HepG2 (cell line): ENCODE measurements around the gene NEU4. TPM values are rescaled to one million over a fixed set of nuclear protein-coding genes. Genes with fewer than 3 reads are reported as not detected.

Source experiments
- ATF4 ChIP-seq, 2 experiments: fragments of 450-650 bp in 1 of 2; sonication (generic) in 1 of 2; formaldehyde crosslinking; IDR thresholded peaks; 2 replicates each; pipeline versions ENCODE4 v1.5.0 to v1.8.0; 2020 to 2022; ENCODE audit warnings: mild to moderate bottlenecking in 1 of 2, missing genetic modification reagents in 1 of 2
- ATM ChIP-seq: fragments of 450-650 bp; IDR thresholded peaks from 2 replicates; pipeline ENCODE4 v1.7.1; 2017; ENCODE audit warnings: mild to moderate bottlenecking, borderline replicate concordance
- CBFB ChIP-seq: sonication (generic); formaldehyde crosslinking; IDR thresholded peaks from 2 replicates; pipeline ENCODE4 v1.4.0; 2020; ENCODE audit warnings: missing genetic modification reagents
- FOXP1 ChIP-seq, 2 experiments: fragments of 450-650 bp in 1 of 2; IDR thresholded peaks; 2 replicates each; pipeline ENCODE4 v1.6.1; 2017 to 2018; ENCODE audit warnings: antibody characterized with exemption in 1 of 2
- HNRNPLL ChIP-seq: fragments of 200-400 bp; formaldehyde crosslinking; IDR thresholded peaks from 2 replicates; pipeline ENCODE4 v1.6.1; 2017; ENCODE audit warnings: mild to moderate bottlenecking, low read depth, low read length; ENCODE audit not compliant: poor library complexity, severe bottlenecking
- HOXA9 ChIP-seq: sonication (generic); formaldehyde crosslinking; IDR thresholded peaks from 2 replicates; pipeline ENCODE4 v1.8.1; 2022; ENCODE audit warnings: missing genetic modification reagents, mild to moderate bottlenecking, moderate library complexity, borderline replicate concordance
- PITX1 ChIP-seq: sonication (generic); formaldehyde crosslinking; IDR thresholded peaks from 2 replicates; pipeline ENCODE4 v1.5.1; 2020; ENCODE audit warnings: mild to moderate bottlenecking, missing genetic modification reagents
- PRDM10 ChIP-seq: sonication (generic); formaldehyde crosslinking; IDR thresholded peaks from 2 replicates; pipeline ENCODE4 v1.4.0; 2020; ENCODE audit warnings: low read depth, missing genetic modification reagents
- SALL2 ChIP-seq: sonication (generic); formaldehyde crosslinking; IDR thresholded peaks from 2 replicates; pipeline ENCODE4 v1.8.1; 2023; ENCODE audit warnings: mild to moderate bottlenecking, missing genetic modification reagents, inconsistent platforms
- SAP130 ChIP-seq: IDR thresholded peaks from 2 replicates; pipeline ENCODE4 v1.6.1; 2016; ENCODE audit warnings: low read depth
- TP53 ChIP-seq: sonication (generic); formaldehyde crosslinking; conservative IDR thresholded peaks from 2 replicates; pipeline ENCODE4 v1.4.0; 2020; ENCODE audit warnings: missing genetic modification reagents
- ZBTB3 ChIP-seq: sonication (generic); formaldehyde crosslinking; IDR thresholded peaks from 2 replicates; pipeline ENCODE4 v1.4.0; 2020; ENCODE audit warnings: low read depth, mild to moderate bottlenecking, moderate library complexity, missing genetic modification reagents, borderline replicate concordance
- ZNF251 ChIP-seq: sonication (generic); formaldehyde crosslinking; IDR thresholded peaks from 2 replicates; pipeline ENCODE4 v1.9.0; 2021; ENCODE audit warnings: mild to moderate bottlenecking, missing genetic modification reagents
- ZNF281 ChIP-seq: sonication (generic); formaldehyde crosslinking; IDR thresholded peaks from 2 replicates; pipeline ENCODE4 v1.4.0; 2020; ENCODE audit warnings: missing genetic modification reagents, borderline replicate concordance
- ZNF350 ChIP-seq: sonication (generic); formaldehyde crosslinking; IDR thresholded peaks from 2 replicates; pipeline ENCODE4 v1.4.0; 2020; ENCODE audit warnings: mild to moderate bottlenecking, low read depth, missing genetic modification reagents, borderline replicate concordance
- ZNF513 ChIP-seq: sonication (generic); formaldehyde crosslinking; conservative IDR thresholded peaks from 2 replicates; pipeline ENCODE4 v1.5.0; 2020; ENCODE audit warnings: missing genetic modification reagents
- ZNF572 ChIP-seq: sonication (generic); formaldehyde crosslinking; IDR thresholded peaks from 2 replicates; pipeline ENCODE4 v1.5.1; 2020; ENCODE audit warnings: mild to moderate bottlenecking, missing genetic modification reagents
- polyA plus RNA-seq, 8 experiments: library from polyadenylated mRNA; depleted of rRNA in 3 of 8; stranded (reverse) in 7 of 8; unstranded in 1 of 8; fragments of >200 nt; fragmentation: Illumina TruSeq in 4 of 8; extraction: Trizol in 4 of 8; gene quantifications; 2 replicates each; pipeline versions ENCODE4 v1.2.1 to v1.2.3, GENCODE V29; 2011 to 2016; ENCODE audit warnings: low read depth in 4 of 8, missing spikeins in 1 of 8, mixed read lengths in 1 of 8; ENCODE audit not compliant: insufficient read depth in 1 of 8
- total RNA-seq, 5 experiments: library from RNA; depleted of rRNA; stranded (reverse); fragments of >200 nt; fragmentation: Illumina TruSeq; extraction: Trizol; gene quantifications; 2 replicates each; pipeline ENCODE4 v1.2.3, GENCODE V29; 2016; ENCODE audit warnings: low read depth in 1 of 5
- TF ChIP-seq, protein P1 (sequence below): sonication (generic); formaldehyde crosslinking; IDR thresholded peaks from 2 replicates; pipeline ENCODE4 v1.8.0; 2022; ENCODE audit warnings: missing genetic modification reagents, low read depth, mild to moderate bottlenecking, borderline replicate concordance

Gene NEU4
- total and polyA plus RNA-seq, 2 of the 13 experiments (the other 11 are each of a cell fraction or from before 2014, with no cell fraction given): 53.5 to 107 TPM

DNA sequence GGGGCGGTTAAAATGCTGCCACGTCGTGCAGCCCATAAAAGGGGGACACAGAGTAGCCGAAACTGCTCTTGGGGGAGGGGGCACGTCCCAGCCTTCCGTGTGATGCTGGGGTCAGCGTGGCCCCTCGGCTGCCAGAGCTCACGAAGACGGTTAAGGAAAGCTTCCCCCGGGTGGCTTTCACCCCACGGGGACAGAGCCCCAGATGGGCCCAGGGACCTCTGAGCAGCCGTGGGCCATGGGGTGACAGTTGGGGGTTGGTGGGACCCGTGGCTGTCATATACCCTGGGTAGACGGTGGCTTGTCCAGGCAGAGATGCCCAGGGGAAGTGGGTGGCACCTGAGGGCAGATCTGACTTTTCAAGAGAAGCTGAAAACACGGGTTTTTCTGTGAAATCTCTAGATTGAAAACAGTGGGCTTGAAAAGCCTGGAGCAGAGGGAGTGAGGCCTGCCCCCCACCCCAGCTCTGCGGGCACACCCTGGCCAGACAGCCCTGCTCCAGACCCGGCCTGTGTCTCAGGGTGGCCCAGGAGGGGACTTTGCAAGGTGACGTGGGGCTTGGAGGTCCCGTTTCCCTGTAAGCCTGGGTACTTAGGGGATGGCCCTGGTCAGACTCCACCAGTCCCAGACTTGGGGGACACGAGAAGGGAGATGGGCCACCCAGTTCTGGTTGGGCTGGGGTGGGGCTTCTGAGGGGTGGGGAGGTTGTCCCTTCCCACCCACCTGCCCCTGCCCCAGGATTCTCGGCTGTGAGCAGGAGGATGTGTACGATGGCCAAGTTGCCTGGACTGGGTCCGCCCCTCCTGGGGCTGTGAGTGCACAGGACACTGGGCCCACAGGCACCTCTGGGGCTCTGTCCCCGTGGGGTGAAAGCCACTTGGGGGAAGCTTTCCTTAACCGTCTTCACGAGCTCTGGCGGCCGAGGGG is 652 bp downstream of the NEU4 start (continued):
- TF ChIP-seq ZNF281 (CRISPR knock-in tag): no peak
- TF ChIP-seq ZNF513 (CRISPR knock-in tag): no peak
- no peak; the same call in 1 of the 2 replicates for TF ChIP-seq SAP130 (CRISPR knock-in tag)
- TF ChIP-seq ZNF251 (CRISPR knock-in tag): no peak
- peak; percentile 41; the same call in 1 of the 2 replicates for TF ChIP-seq PITX1 (CRISPR knock-in tag)
- TF ChIP-seq, protein P1, sequence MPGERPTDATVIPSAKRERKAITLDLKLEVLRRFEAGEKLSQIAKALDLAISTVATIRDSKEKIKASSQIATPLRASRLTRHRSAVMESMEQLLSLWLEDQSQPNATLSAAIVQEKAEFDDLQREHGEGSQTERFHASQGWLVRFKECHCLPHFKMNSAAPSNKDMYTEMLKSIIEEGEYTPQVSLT (CRISPR knock-in tag): no peak
- TF ChIP-seq ATM: no peak
- 0 out of 2 replicates have a peak, but pooled peaks have one; percentile 11 for TF ChIP-seq PRDM10 (CRISPR knock-in tag)
- no peak for TF ChIP-seq CBFB (CRISPR knock-in tag)
- TF ChIP-seq HOXA9 (CRISPR knock-in tag): no peak
- TF ChIP-seq FOXP1 (IDR thresholded peaks at IDR 0.05): no peak
- TF ChIP-seq FOXP1 (CRISPR knock-in tag; IDR thresholded peaks at IDR 0.05): no peak
- no peak for TF ChIP-seq SALL2
- TF ChIP-seq ATF4 (CRISPR knock-in tag; IDR thresholded peaks at IDR 0.05): no peak
- TF ChIP-seq TP53 (CRISPR knock-in tag): no peak
- 0 out of 2 replicates have a peak, but pooled peaks have one; percentile 2 for TF ChIP-seq ZBTB3 (CRISPR knock-in tag)
- no peak; the same call in 1 of the 2 replicates for TF ChIP-seq ZNF350 (CRISPR knock-in tag)
- TF ChIP-seq HNRNPLL: no peak
- peak; percentile 57; the same call in 1 of the 2 replicates for TF ChIP-seq ZNF572 (CRISPR knock-in tag)
